IMR-90 (cell line): ENCODE results near the gene DNAJC28. TPM values are rescaled to one million over a fixed set of nuclear protein-coding genes. Genes with fewer than 3 reads are reported as not detected.

Source experiments
- ATAC-seq: fragments of 200-7000 bp; cut with Tn5 transposase; 2 replicates; pipeline ENCODE4 v1.9.1; 2020; ENCODE audit warnings: low read depth, mild to moderate bottlenecking, moderate library complexity
- BruUV-seq: library from RNA; stranded (reverse); fragments of 400-500 nt; replicated peaks from 2 replicates; lab custom pipeline; 2021; lab: Mats Ljungman, UMichigan
- CTCF ChIA-PET: fragments of 300-600 bp; formaldehyde crosslinking; extraction: SDS; loops from one replicate; lab custom pipeline; 2021; ENCODE audit warnings: antibody characterized with exemption; lab: Yijun Ruan, JAX
- POLR2A ChIA-PET: fragments of 300-600 bp; sonication (Branson Sonifier 250); formaldehyde crosslinking; loops from one replicate; lab custom pipeline; 2022; ENCODE audit warnings: antibody characterized with exemption; ENCODE audit not compliant: unreplicated experiment; lab: Charles Lee
- DNase-seq: peaks from one replicate; pipeline ENCODE4 v3.0.0; 2013
- H2AFZ ChIP-seq: replicated peaks from 2 replicates; pipeline ENCODE3; 2013; ENCODE audit warnings: low read length, mild to moderate bottlenecking; ENCODE audit not compliant: poor library complexity
- H2AK5ac ChIP-seq: 2 replicates; pipeline ENCODE4 v1.6.1; 2013; ENCODE audit warnings: low read depth, low read length, inconsistent platforms
- H2AK9ac ChIP-seq: replicated peaks from 2 replicates; pipeline ENCODE3; 2013; ENCODE audit warnings: mild to moderate bottlenecking, low read depth, low read length, moderate library complexity; ENCODE audit not compliant: poor library complexity
- H2BK120ac ChIP-seq: 2 replicates; pipeline ENCODE4 v1.6.1; 2013; ENCODE audit warnings: low read depth, low read length, inconsistent platforms
- H2BK15ac ChIP-seq: 3 replicates; pipeline ENCODE4 v1.6.1; 2013; ENCODE audit warnings: low read depth, low read length, inconsistent platforms
- H2BK20ac ChIP-seq: 2 replicates; pipeline ENCODE4 v1.6.1; 2013; ENCODE audit warnings: low read depth, mild to moderate bottlenecking, inconsistent platforms, low read length, moderate library complexity
- H2BK5ac ChIP-seq: 2 replicates; pipeline ENCODE4 v1.6.1; 2013; ENCODE audit warnings: mild to moderate bottlenecking, low read depth, low read length, inconsistent platforms; ENCODE audit not compliant: poor library complexity, severe bottlenecking
- H3K14ac ChIP-seq: replicated peaks from 2 replicates; pipeline ENCODE4 v1.6.1; 2013; ENCODE audit warnings: low read depth, low read length, inconsistent platforms
- H3K18ac ChIP-seq: 2 replicates; pipeline ENCODE4 v1.6.1; 2013; ENCODE audit warnings: low read depth, low read length, control low read depth
- H3K23ac ChIP-seq: 2 replicates; pipeline ENCODE4 v1.6.1; 2013; ENCODE audit warnings: low read depth, low read length, inconsistent platforms
- H3K27ac ChIP-seq: 2 replicates; pipeline ENCODE4 v1.5.1; 2013; ENCODE audit warnings: mild to moderate bottlenecking, control low read depth, low read length; ENCODE audit not compliant: insufficient read depth
- H3K27me3 ChIP-seq: 2 replicates; pipeline ENCODE4 v1.6.1; 2013; ENCODE audit warnings: low read length; ENCODE audit not compliant: control insufficient read depth, insufficient read depth
- H3K36me3 ChIP-seq: 2 replicates; pipeline ENCODE4 v1.6.1; 2013; ENCODE audit warnings: low read length, mixed read lengths; ENCODE audit not compliant: control insufficient read depth, insufficient read depth
- H3K4ac ChIP-seq: 2 replicates; pipeline ENCODE4 v1.6.1; 2013; ENCODE audit warnings: low read depth, low read length, inconsistent platforms
- H3K4me1 ChIP-seq: 2 replicates; pipeline ENCODE4 v1.6.1; 2013; ENCODE audit warnings: low read length, mixed read lengths; ENCODE audit not compliant: control insufficient read depth, insufficient read depth
- H3K4me2 ChIP-seq: 2 replicates; pipeline ENCODE4 v1.6.1; 2013; ENCODE audit warnings: low read depth, mild to moderate bottlenecking, control low read depth, low read length, moderate library complexity
- H3K4me3 ChIP-seq: 2 replicates; pipeline ENCODE4 v1.5.1; 2013; ENCODE audit warnings: low read depth, mild to moderate bottlenecking, control low read depth, low read length, moderate library complexity; ENCODE audit not compliant: insufficient read depth
- H3K56ac ChIP-seq: 2 replicates; pipeline ENCODE4 v1.6.1; 2013; ENCODE audit warnings: low read length, inconsistent platforms; ENCODE audit not compliant: insufficient read depth; ENCODE audit errors: extremely low read depth
- H3K79me1 ChIP-seq, 2 experiments: 2 replicates each; pipeline ENCODE4 v1.6.1; 2013; ENCODE audit warnings: low read length in 2 of 2, inconsistent platforms in 1 of 2, low read depth in 1 of 2
- H3K9ac ChIP-seq: 2 replicates; pipeline ENCODE4 v1.6.1; 2013; ENCODE audit warnings: low read depth, low read length, control low read depth
- H3K9me1 ChIP-seq: 2 replicates; pipeline ENCODE4 v1.6.1; 2013; ENCODE audit warnings: low read length, inconsistent platforms; ENCODE audit not compliant: insufficient read depth
- H3K9me3 ChIP-seq: 2 replicates; pipeline ENCODE4 v1.6.1; 2013; ENCODE audit warnings: low read length; ENCODE audit not compliant: control insufficient read depth, insufficient read depth
- H4K20me1 ChIP-seq: 2 replicates; pipeline ENCODE4 v1.6.1; 2013; ENCODE audit warnings: low read length, inconsistent platforms; ENCODE audit not compliant: insufficient read depth
- H4K5ac ChIP-seq: 2 replicates; pipeline ENCODE4 v1.6.1; 2013; ENCODE audit warnings: mild to moderate bottlenecking, low read depth, low read length, control low read depth
- H4K8ac ChIP-seq, 2 experiments: 2 replicates each; pipeline ENCODE4 v1.6.1; 2013; ENCODE audit warnings: low read depth in 2 of 2, low read length in 2 of 2, control low read depth in 1 of 2, inconsistent platforms in 1 of 2
- H4K91ac ChIP-seq: 2 replicates; pipeline ENCODE4 v1.6.1; 2013; ENCODE audit warnings: low read depth, low read length, inconsistent platforms; ENCODE audit not compliant: insufficient read depth
- BHLHE40 ChIP-seq: fragments of 150-350 bp; IDR thresholded peaks from 2 replicates; pipeline ENCODE4 v1.6.1; 2016; ENCODE audit warnings: mild to moderate bottlenecking, low read depth, low read length
- CEBPB ChIP-seq: IDR thresholded peaks from 2 replicates; pipeline ENCODE4 v1.6.1; 2012; ENCODE audit warnings: low read depth, low read length, improper control_type of control experiment
- CHD1 ChIP-seq: IDR thresholded peaks from 2 replicates; pipeline ENCODE4 v1.6.1; 2012; ENCODE audit warnings: low read depth, low read length, improper control_type of control experiment
- CTCF ChIP-seq: conservative IDR thresholded peaks from 2 replicates; pipeline ENCODE4 v1.5.1; 2012; ENCODE audit warnings: mild to moderate bottlenecking, low read depth, low read length, improper control_type of control experiment
- ELK1 ChIP-seq: fragments of 150-350 bp; IDR thresholded peaks from 2 replicates; pipeline ENCODE4 v1.6.1; 2016; ENCODE audit warnings: low read depth, mild to moderate bottlenecking, low read length, moderate library complexity, borderline replicate concordance
- FOS ChIP-seq: fragments of 150-350 bp; IDR thresholded peaks from 2 replicates; pipeline ENCODE4 v1.6.1; 2016; ENCODE audit warnings: low read depth, low read length
- MAFK ChIP-seq: IDR thresholded peaks from 2 replicates; pipeline ENCODE4 v1.6.1; 2012; ENCODE audit warnings: low read depth, low read length, improper control_type of control experiment
- MAZ ChIP-seq: IDR thresholded peaks from 2 replicates; pipeline ENCODE4 v1.6.1; 2012; ENCODE audit warnings: low read depth, mild to moderate bottlenecking, low read length, improper control_type of control experiment, moderate library complexity, borderline replicate concordance
- MXI1 ChIP-seq: IDR thresholded peaks from 2 replicates; pipeline ENCODE4 v1.6.1; 2012; ENCODE audit warnings: low read depth, mild to moderate bottlenecking, low read length, moderate library complexity, borderline replicate concordance
- NFE2L2 ChIP-seq: fragments of 150-350 bp; IDR thresholded peaks from 2 replicates; pipeline ENCODE4 v1.6.1; 2016; ENCODE audit warnings: low read depth, mild to moderate bottlenecking, low read length
- POLR2A ChIP-seq: IDR thresholded peaks from 2 replicates; pipeline ENCODE4 v1.6.1; 2012; ENCODE audit warnings: mild to moderate bottlenecking, low read depth, low read length
- RAD21 ChIP-seq: IDR thresholded peaks from 2 replicates; pipeline ENCODE4 v1.6.1; 2012; ENCODE audit warnings: low read length, improper control_type of control experiment
- RCOR1 ChIP-seq: IDR thresholded peaks from 2 replicates; pipeline ENCODE4 v1.6.1; 2012; ENCODE audit warnings: mild to moderate bottlenecking, low read length, improper control_type of control experiment; ENCODE audit not compliant: insufficient replicate concordance
- RFX5 ChIP-seq: IDR thresholded peaks from 2 replicates; pipeline ENCODE4 v1.8.0; 2012; ENCODE audit warnings: low read depth, mild to moderate bottlenecking, low read length, moderate library complexity
- SMC3 ChIP-seq: fragments of 150-350 bp; IDR thresholded peaks from 2 replicates; pipeline ENCODE4 v1.6.1; 2016; ENCODE audit warnings: low read depth, mild to moderate bottlenecking, antibody characterized with exemption, low read length, moderate library complexity
- WGBS, 2 experiments: methylation state at CpG; one replicate each; pipeline versions ENCODE4 v1.1.5 to v1.1.7; 2013; ENCODE audit warnings: missing lambda C conversion rate in 2 of 2; ENCODE audit not compliant: insufficient read length in 1 of 2; ENCODE audit errors: extremely low coverage in 2 of 2; 5-methylcytosine and 5-hydroxymethylcytosine counted together
- dilution Hi-C: fragments of 300-500 bp; cut with HindIII; formaldehyde crosslinking; loops from one replicate; pipeline ENCODE4 v1.14.3; 2018; ENCODE audit warnings: low sequenced_read_pairs; ENCODE audit not compliant: unreplicated experiment
- in situ Hi-C: fragments of 300-500 bp; cut with MboI; formaldehyde crosslinking; loops from 3 replicates; pipeline ENCODE4 v1.14.3; 2019; ENCODE audit warnings: low sequenced_read_pairs, inconsistent platforms, mixed read lengths
- intact Hi-C: fragments of 100-400 bp; cut with micrococcal nuclease; formaldehyde crosslinking; loops from 2 replicates; pipeline ENCODE4 v1.10.0; 2022
- polyA plus RNA-seq, 3 experiments: library from polyadenylated mRNA; depleted of rRNA; stranded (reverse); fragments of >200 nt; gene quantifications; 2 replicates each; pipeline ENCODE4 v1.2.3, GENCODE V29; 2012; ENCODE audit warnings: low replicate concordance in 1 of 3
- total RNA-seq: library from RNA; depleted of rRNA; stranded (reverse); fragments of >200 nt; gene quantifications from 2 replicates; pipeline ENCODE4 v1.2.3, GENCODE V29; 2012
- TF ChIP-seq, protein P1 (sequence below): fragments of 150-350 bp; IDR thresholded peaks from 2 replicates; pipeline ENCODE4 v1.6.1; 2017; ENCODE audit warnings: mild to moderate bottlenecking, antibody characterized with exemption, low read length, low read depth

Gene DNAJC28
- total and polyA plus RNA-seq, 2 of the 4 experiments (the other 2 are of a cell fraction): 0.54 to 0.65 TPM

DNA sequence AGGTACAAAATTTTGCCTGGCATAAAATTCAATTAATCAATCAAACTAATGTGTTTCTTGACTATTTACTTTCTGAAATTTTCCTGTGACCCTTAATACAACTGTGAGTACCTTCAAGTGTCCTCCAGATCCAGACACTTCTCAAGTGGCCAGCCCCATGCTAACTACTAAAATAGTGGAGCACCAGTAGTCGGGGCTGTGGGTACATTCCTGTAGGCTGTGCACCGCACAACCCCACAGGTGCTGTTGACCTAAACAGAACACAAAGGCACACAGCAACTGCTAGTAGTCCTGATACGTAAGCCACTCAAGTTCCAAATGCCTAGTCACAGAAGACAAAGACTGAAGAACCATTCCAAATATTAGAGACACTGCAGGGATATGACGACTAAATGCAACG is 48.3 kb downstream of the DNAJC28 start:
- intact Hi-C loops (no loop called here), dilution Hi-C loops (no loop called here)
- no peak overlapping the region for H3K27ac ChIP-seq

More for the DNA sequence above, 48.3 kb downstream of the DNAJC28 start:
- Histone ChIP-seq H2BK120ac (no peak overlapping the region), H4K91ac (no peak overlapping the region), H2AK9ac (no peak overlapping the region), H4K8ac (no peak overlapping the region), H3K4me3 (no peak overlapping the region), H2BK15ac (no peak overlapping the region), H3K18ac (no peak overlapping the region), H3K56ac (no peak overlapping the region), H4K5ac (no peak overlapping the region), H4K20me1 (no peaks in the 10 kb centered on the region), H3K14ac (no peak overlapping the region), H3K27me3 (no peaks in the 10 kb centered on the region), H3K4me2 (no peak overlapping the region), H3K36me3 (peaks cover 6% of the 10 kb centered on the region; the same call in 1 of the 2 replicates), H3K9me3 (no peaks in the 10 kb centered on the region), H2AK5ac (no peak overlapping the region), H2BK5ac (no peak overlapping the region), H3K4ac (no peak overlapping the region), H3K9ac (no peak overlapping the region), H3K79me1 (no peaks in the 10 kb centered on the region; a peak in 1 of 4 replicates), H2BK20ac (no peak overlapping the region), H2AFZ (no peak overlapping the region), H3K4me1 (peaks cover 5% of the 10 kb centered on the region), H3K9me1 (peaks cover 3% of the 10 kb centered on the region; the same call in 1 of the 2 replicates), H3K23ac (no peak overlapping the region)
- no peak for ATAC-seq
- CTCF ChIA-PET: interaction anchor here (1.9 kb wide), 1 partner anchor 82 kb away, joined by 4 read pairs; no protein-coding TSS in a partner anchor
- POLR2A ChIA-PET: no interaction called here
- no CpG with 5 or more reads among the region's 5 CpGs for WGBS, 2 experiments
- TF ChIP-seq MXI1: no peak
- no peak for TF ChIP-seq MAFK
- TF ChIP-seq MAZ: no peak
- TF ChIP-seq, protein P1, sequence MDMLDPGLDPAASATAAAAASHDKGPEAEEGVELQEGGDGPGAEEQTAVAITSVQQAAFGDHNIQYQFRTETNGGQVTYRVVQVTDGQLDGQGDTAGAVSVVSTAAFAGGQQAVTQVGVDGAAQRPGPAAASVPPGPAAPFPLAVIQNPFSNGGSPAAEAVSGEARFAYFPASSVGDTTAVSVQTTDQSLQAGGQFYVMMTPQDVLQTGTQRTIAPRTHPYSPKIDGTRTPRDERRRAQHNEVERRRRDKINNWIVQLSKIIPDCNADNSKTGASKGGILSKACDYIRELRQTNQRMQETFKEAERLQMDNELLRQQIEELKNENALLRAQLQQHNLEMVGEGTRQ: no peak
- TF ChIP-seq RCOR1: no peak
- TF ChIP-seq CEBPB: no peak
- no peak for TF ChIP-seq RFX5
- no peak for TF ChIP-seq FOS
- no peak for TF ChIP-seq NFE2L2
- no peak for TF ChIP-seq CTCF
- TF ChIP-seq RAD21: no peak
- no peak for TF ChIP-seq CHD1
- no peak for TF ChIP-seq POLR2A
- TF ChIP-seq SMC3: no peak
- TF ChIP-seq ELK1: no peak
- no peak for TF ChIP-seq BHLHE40
- BruUV-seq: no TSS peak
- no peak for DNase-seq
- in situ Hi-C loops: loop anchor here (5.0 to 25.0 kb wide), 2 partner anchors 246 to 606 kb away; no protein-coding TSS in a partner anchor
